HEK293 (cell line): ENCODE results near the gene MADCAM1.

ENCODE experiments used
- EGR2 ChIP-seq: fragments of 450-650 bp; formaldehyde crosslinking; IDR thresholded peaks from 2 replicates; pipeline ENCODE4 v1.5.1; 2016; ENCODE audit warnings: low read depth, missing biosample characterization, missing genetic modification characterization
- GFI1B ChIP-seq: fragments of 450-650 bp; formaldehyde crosslinking; IDR thresholded peaks from 2 replicates; pipeline ENCODE4 v1.5.1; 2016; ENCODE audit warnings: missing biosample characterization, missing genetic modification characterization
- GLIS1 ChIP-seq: fragments of 450-650 bp; formaldehyde crosslinking; IDR thresholded peaks from 2 replicates; pipeline ENCODE4 v1.5.1; 2016; ENCODE audit warnings: missing biosample characterization, missing genetic modification characterization
- PRDM4 ChIP-seq: fragments of 450-650 bp; formaldehyde crosslinking; IDR thresholded peaks from 2 replicates; pipeline ENCODE4 v1.5.1; 2017; ENCODE audit warnings: missing biosample characterization, missing genetic modification characterization
- ZBTB11 ChIP-seq: fragments of 450-650 bp; formaldehyde crosslinking; conservative IDR thresholded peaks from 2 replicates; pipeline ENCODE4 v1.5.1; 2016; ENCODE audit warnings: low read depth, missing biosample characterization, missing genetic modification characterization
- ZBTB20 ChIP-seq: fragments of 450-650 bp; formaldehyde crosslinking; IDR thresholded peaks from 2 replicates; pipeline ENCODE4 v1.5.1; 2016; ENCODE audit warnings: missing biosample characterization, missing genetic modification characterization
- ZBTB48 ChIP-seq: fragments of 450-650 bp; formaldehyde crosslinking; IDR thresholded peaks from 2 replicates; pipeline ENCODE4 v1.5.1; 2016; ENCODE audit warnings: missing biosample characterization, missing genetic modification characterization
- ZNF132 ChIP-seq: fragments of 450-650 bp; formaldehyde crosslinking; IDR thresholded peaks from 2 replicates; pipeline ENCODE4 v1.5.1; 2017; ENCODE audit warnings: missing biosample characterization, missing genetic modification characterization, borderline replicate concordance
- ZNF335 ChIP-seq: fragments of 450-650 bp; formaldehyde crosslinking; conservative IDR thresholded peaks from 2 replicates; pipeline ENCODE4 v1.5.1; 2016; ENCODE audit warnings: missing biosample characterization, missing genetic modification characterization
- ZNF518A ChIP-seq: fragments of 450-650 bp; formaldehyde crosslinking; conservative IDR thresholded peaks from 2 replicates; pipeline ENCODE4 v1.5.1; 2016; ENCODE audit warnings: low read depth, missing biosample characterization, missing genetic modification characterization
- ZNF624 ChIP-seq: fragments of 450-650 bp; formaldehyde crosslinking; IDR thresholded peaks from 2 replicates; pipeline ENCODE4 v1.5.1; 2017; ENCODE audit warnings: missing biosample characterization, missing genetic modification characterization
- ZNF645 ChIP-seq: fragments of 450-650 bp; formaldehyde crosslinking; IDR thresholded peaks from 2 replicates; pipeline ENCODE4; 2016; ENCODE audit warnings: missing biosample characterization, missing genetic modification characterization
- ZNF747 ChIP-seq: fragments of 450-650 bp; formaldehyde crosslinking; IDR thresholded peaks from 2 replicates; pipeline ENCODE4 v1.5.1; 2016; ENCODE audit warnings: missing biosample characterization, missing genetic modification characterization
- ZNF76 ChIP-seq: fragments of 450-650 bp; formaldehyde crosslinking; IDR thresholded peaks from 2 replicates; pipeline ENCODE4; 2016; ENCODE audit warnings: low read depth, missing biosample characterization, missing genetic modification characterization, borderline replicate concordance
- ZNF792 ChIP-seq: fragments of 450-650 bp; formaldehyde crosslinking; IDR thresholded peaks from 2 replicates; pipeline ENCODE4 v1.5.1; 2016; ENCODE audit warnings: missing biosample characterization, missing genetic modification characterization
- TF ChIP-seq, protein P1 (sequence below): fragments of 450-650 bp; IDR thresholded peaks from 2 replicates; pipeline ENCODE4 v1.5.1; 2018; ENCODE audit warnings: missing biosample characterization, mild to moderate bottlenecking, missing genetic modification characterization

The MADCAM1 gene

DNA sequence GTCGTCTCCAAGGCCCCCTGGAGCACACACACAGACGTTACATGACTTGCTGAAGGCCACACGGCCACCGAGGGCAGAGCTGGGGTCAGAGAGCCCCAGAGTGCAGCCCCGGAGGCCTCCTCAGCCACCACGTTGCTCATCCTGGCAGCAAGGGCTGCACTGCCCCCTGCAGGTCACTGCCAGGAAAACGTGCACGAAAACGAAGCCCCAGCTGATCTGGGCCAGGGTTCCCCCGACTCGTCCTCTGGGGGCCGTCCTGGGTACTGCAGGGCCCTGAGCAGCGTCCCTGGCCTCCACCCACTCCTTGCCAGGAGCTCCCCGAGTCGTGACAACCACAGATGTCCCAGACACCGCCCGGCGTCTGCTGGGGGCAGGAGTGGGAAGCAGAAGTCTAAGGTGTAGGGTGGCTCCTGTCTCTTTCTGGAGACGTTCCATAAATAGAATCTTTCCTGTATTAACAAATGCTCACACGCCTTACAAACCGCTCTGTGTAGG is 14.4 kb downstream of the MADCAM1 start (continued):
- TF ChIP-seq EGR2 (tag by site-specific recombination): 0 out of 2 replicates have a peak, but pooled peaks have one; percentile 19
- peak; percentile 61 for TF ChIP-seq ZNF335 (tag by site-specific recombination)
- TF ChIP-seq GLIS1: peak; percentile 25; the same call in 1 of the 2 replicates
- TF ChIP-seq GFI1B (tag by site-specific recombination): no peak
- TF ChIP-seq ZBTB48: peak; percentile 80; the same call in 1 of the 2 replicates
- TF ChIP-seq ZBTB11 (tag by site-specific recombination): no peak
- TF ChIP-seq ZNF76 (tag by site-specific recombination): peak; percentile 41; the same call in 1 of the 2 replicates
- no peak for TF ChIP-seq ZNF747 (tag by site-specific recombination)
- TF ChIP-seq ZNF132 (tag by site-specific recombination): no peak
- no peak for TF ChIP-seq ZNF645
- TF ChIP-seq ZNF792: no peak
- TF ChIP-seq ZBTB20 (tag by site-specific recombination): peak; percentile 76
- TF ChIP-seq, protein P1, sequence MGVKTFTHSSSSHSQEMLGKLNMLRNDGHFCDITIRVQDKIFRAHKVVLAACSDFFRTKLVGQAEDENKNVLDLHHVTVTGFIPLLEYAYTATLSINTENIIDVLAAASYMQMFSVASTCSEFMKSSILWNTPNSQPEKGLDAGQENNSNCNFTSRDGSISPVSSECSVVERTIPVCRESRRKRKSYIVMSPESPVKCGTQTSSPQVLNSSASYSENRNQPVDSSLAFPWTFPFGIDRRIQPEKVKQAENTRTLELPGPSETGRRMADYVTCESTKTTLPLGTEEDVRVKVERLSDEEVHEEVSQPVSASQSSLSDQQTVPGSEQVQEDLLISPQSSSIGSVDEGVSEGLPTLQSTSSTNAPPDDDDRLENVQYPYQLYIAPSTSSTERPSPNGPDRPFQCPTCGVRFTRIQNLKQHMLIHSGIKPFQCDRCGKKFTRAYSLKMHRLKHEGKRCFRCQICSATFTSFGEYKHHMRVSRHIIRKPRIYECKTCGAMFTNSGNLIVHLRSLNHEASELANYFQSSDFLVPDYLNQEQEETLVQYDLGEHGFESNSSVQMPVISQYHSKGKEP (tag by site-specific recombination): no peak
- TF ChIP-seq ZNF624 (tag by site-specific recombination): no peak
- TF ChIP-seq ZNF518A (tag by site-specific recombination): no peak
- 0 out of 2 replicates have a peak, but pooled peaks have one; percentile 12 for TF ChIP-seq PRDM4 (tag by site-specific recombination)
- TF ChIP-seq, all 188 proteins: peak for 20
